IPS-18c (cell line): ENCODE measurements around the gene GNG12.

Experiments
- H3K4me3 ChIP-seq: 2 replicates; pipeline ENCODE4 v1.7.0; 2013; ENCODE audit warnings: low read depth, mild to moderate bottlenecking, low read length, moderate library complexity; ENCODE audit not compliant: insufficient read depth
- H3K9me3 ChIP-seq: one replicate; pipeline ENCODE4 v1.6.1; 2013; ENCODE audit warnings: mild to moderate bottlenecking, low read length, moderate library complexity; ENCODE audit not compliant: control insufficient read depth, insufficient read depth

GNG12 gene

GRCh38 chr1:67688526-67689219 is 144.6 kb downstream of the GNG12 start:
- no peak overlapping the region for H3K4me3 ChIP-seq
- no peaks in the 10 kb centered on the region for H3K9me3 ChIP-seq

- Histone ChIP-seq H3K4me3 (no peak overlapping the region), H3K9me3 (no peaks in the 10 kb centered on the region)
These were observed 145.6 kb downstream of the GNG12 start for GRCh38 chr1:67687649-67688048.

- Histone ChIP-seq H3K9me3 (no peaks in the 10 kb centered on the region), H3K4me3 (peak overlapping the region; percentile 34; the same call in 1 of the 2 replicates)
These were observed 146.1 kb downstream of the GNG12 start for GRCh38 chr1:67687198-67687545.

- peak overlapping the region; percentile 94 for H3K4me3 ChIP-seq
- no peaks in the 10 kb centered on the region for H3K9me3 ChIP-seq
These were observed 146.7 kb downstream of the GNG12 start for GRCh38 chr1:67686267-67687197.

GRCh38 chr1:67685558-67686266 is 147.6 kb downstream of the GNG12 start:
- peak overlapping the region; percentile 94 for H3K4me3 ChIP-seq

GRCh38 chr1:67685067-67685557 is 148.2 kb downstream of the GNG12 start, which contains the start of gene GADD45A:
Gene GADD45A (plus strand): TSS chr1:67685201. CDS start chr1:67685495, 294 bp downstream.
- H3K4me3 ChIP-seq = peak within 1 kb of the TSS; percentile 94
- no peaks in the 10 kb centered on the region for H3K9me3 ChIP-seq

More at GRCh38 chr1:67685558-67686266, 147.6 kb downstream of the GNG12 start:
- no peaks in the 10 kb centered on the region for H3K9me3 ChIP-seq

GRCh38 chr1:67684526-67685066 is 148.7 kb downstream of the GNG12 start:
- Histone ChIP-seq H3K9me3 (no peaks in the 10 kb centered on the region), H3K4me3 (no peak overlapping the region)

- no peak overlapping the region for H3K4me3 ChIP-seq
- no peaks in the 10 kb centered on the region for H3K9me3 ChIP-seq
These were observed 149.3 kb downstream of the GNG12 start for GRCh38 chr1:67683766-67684525.

- Histone ChIP-seq H3K9me3 (no peaks in the 10 kb centered on the region), H3K4me3 (no peak overlapping the region)
These were observed 150.0 kb downstream of the GNG12 start for GRCh38 chr1:67683316-67683715.

- Histone ChIP-seq H3K4me3 (no peak overlapping the region), H3K9me3 (no peaks in the 10 kb centered on the region)
These were observed 150.5 kb downstream of the GNG12 start for GRCh38 chr1:67682659-67683197.

- Histone ChIP-seq H3K9me3 (no peaks in the 10 kb centered on the region), H3K4me3 (no peak overlapping the region)
These were observed 152.8 kb downstream of the GNG12 start for GRCh38 chr1:67680486-67680885.

GRCh38 chr1:67679691-67680090 is 153.6 kb downstream of the GNG12 start:
- Histone ChIP-seq H3K9me3 (no peaks in the 10 kb centered on the region), H3K4me3 (no peak overlapping the region)

- no peaks in the 10 kb centered on the region for H3K9me3 ChIP-seq
These were observed 155.3 kb downstream of the GNG12 start for GRCh38 chr1:67677930-67678329.

GRCh38 chr1:67677408-67677807 is 155.9 kb downstream of the GNG12 start:
- H3K4me3 ChIP-seq = no peak overlapping the region
- no peaks in the 10 kb centered on the region for H3K9me3 ChIP-seq

More at GRCh38 chr1:67677930-67678329, 155.3 kb downstream of the GNG12 start:
- H3K4me3 ChIP-seq = no peak overlapping the region

- H3K9me3 ChIP-seq = no peaks in the 10 kb centered on the region
- no peak overlapping the region for H3K4me3 ChIP-seq
These were observed 156.3 kb downstream of the GNG12 start for GRCh38 chr1:67676946-67677345.

- H3K9me3 ChIP-seq = no peaks in the 10 kb centered on the region
These were observed 157.0 kb downstream of the GNG12 start for GRCh38 chr1:67676287-67676686.

More at GRCh38 chr1:67676287-67676686, 157.0 kb downstream of the GNG12 start:
- no peak overlapping the region for H3K4me3 ChIP-seq
